K562 (cell line): ENCODE results near the gene CLASP1. TPM values are rescaled to one million over a fixed set of nuclear protein-coding genes. Genes with fewer than 3 reads are reported as not detected.

Source experiments
- CBFA2T2 ChIP-seq: fragments of 450-650 bp; conservative IDR thresholded peaks from 2 replicates; pipeline ENCODE4 v1.6.1; 2017; ENCODE audit warnings: mild to moderate bottlenecking
- ETV6 ChIP-seq, 3 experiments: fragments of 150-350 bp in 1 of 3; sonication (generic) in 1 of 3; formaldehyde crosslinking in 1 of 3; IDR thresholded peaks; 2 replicates each; pipeline versions ENCODE4 v1.6.1 to v1.8.0; 2014 to 2022; ENCODE audit warnings: borderline replicate concordance in 2 of 3, low read depth in 2 of 3, antibody characterized with exemption in 1 of 3, low read length in 1 of 3, mild to moderate bottlenecking in 1 of 3, missing genetic modification reagents in 1 of 3
- HNRNPL ChIP-seq: fragments of 200-400 bp; formaldehyde crosslinking; IDR thresholded peaks from 2 replicates; pipeline ENCODE4 v1.6.1; 2017; ENCODE audit warnings: low read depth, mild to moderate bottlenecking, low read length
- KAT7 ChIP-seq: sonication (generic); formaldehyde crosslinking; IDR thresholded peaks from 2 replicates; pipeline ENCODE4 v1.8.0; 2022; ENCODE audit warnings: missing genetic modification reagents, mild to moderate bottlenecking, borderline replicate concordance
- LARP7 ChIP-seq: fragments of 450-650 bp; IDR thresholded peaks from 2 replicates; pipeline ENCODE4 v1.6.1; 2016
- MAFG ChIP-seq: fragments of 450-650 bp; conservative IDR thresholded peaks from 2 replicates; pipeline ENCODE4 v1.6.1; 2016; ENCODE audit warnings: missing genetic modification characterization, missing compliant biosample characterization
- NR3C1 ChIP-seq: sonication (generic); formaldehyde crosslinking; IDR thresholded peaks from 2 replicates; pipeline ENCODE4 v1.8.1; 2022; ENCODE audit warnings: missing genetic modification reagents
- POLR2A ChIP-seq: fragments of 450-650 bp; conservative IDR thresholded peaks from 2 replicates; pipeline ENCODE4 v1.6.1; 2016
- RBM34 ChIP-seq: fragments of 200-400 bp; formaldehyde crosslinking; IDR thresholded peaks from 2 replicates; pipeline ENCODE4 v1.6.1; 2018; ENCODE audit warnings: low read length, borderline replicate concordance; ENCODE audit not compliant: insufficient read depth
- RNF2 ChIP-seq: sonication (generic); IDR thresholded peaks from 2 replicates; pipeline ENCODE4 v1.6.1; 2016
- SPI1 ChIP-seq: IDR thresholded peaks from 2 replicates; pipeline ENCODE4 v1.6.1; 2011; ENCODE audit warnings: low read depth, low read length, control low read depth, borderline replicate concordance
- TEAD1 ChIP-seq, 2 experiments: fragments of 450-650 bp in 1 of 2; sonication (generic) in 1 of 2; formaldehyde crosslinking; IDR thresholded peaks; 2 replicates each; pipeline versions ENCODE4 v1.4.0 to v1.8.0; 2020 to 2022; ENCODE audit warnings: mild to moderate bottlenecking in 2 of 2, missing genetic modification reagents in 1 of 2
- WHSC1 ChIP-seq: IDR thresholded peaks from one replicate; pipeline ENCODE4 v1.6.1; 2012; ENCODE audit warnings: low read length, control low read depth, inconsistent platforms
- XRCC3 ChIP-seq: fragments of 450-650 bp; IDR thresholded peaks from 2 replicates; pipeline ENCODE4 v1.6.1; 2017; ENCODE audit warnings: mild to moderate bottlenecking, moderate library complexity
- ZFP1 ChIP-seq: fragments of 450-650 bp; formaldehyde crosslinking; IDR thresholded peaks from 2 replicates; pipeline ENCODE4 v1.4.0; 2020; ENCODE audit warnings: mild to moderate bottlenecking, mixed read lengths
- ZNF584 ChIP-seq: fragments of 200-800 bp; sonication (Bioruptor generic); IDR thresholded peaks from 2 replicates; pipeline ENCODE4 v1.6.1; 2016; ENCODE audit warnings: low read depth, mild to moderate bottlenecking, missing genetic modification characterization, missing compliant biosample characterization
- ZNF740 ChIP-seq, 3 experiments: fragments of 200-800 bp in 1 of 3; sonication (Bioruptor generic) in 1 of 3; sonication (generic) in 1 of 3; formaldehyde crosslinking in 1 of 3; IDR thresholded peaks; 2 replicates each; pipeline versions ENCODE4 v1.6.1 to v1.8.0; 2016 to 2022; ENCODE audit warnings: mild to moderate bottlenecking in 2 of 3, missing compliant biosample characterization in 2 of 3, missing genetic modification characterization in 2 of 3, missing genetic modification reagents in 1 of 3
- ZNF830 ChIP-seq: fragments of 250-450 bp; sonication (Bioruptor Pico); IDR thresholded peaks from 2 replicates; pipeline ENCODE4 v1.5.0; 2021; ENCODE audit warnings: mild to moderate bottlenecking
- polyA plus RNA-seq, 8 experiments: library from polyadenylated mRNA; depleted of rRNA in 4 of 8; stranded (reverse) in 5 of 8; unstranded in 3 of 8; fragments of >200 nt; fragmentation: Nextera tagmentation in 2 of 8; fragmentation: Illumina TruSeq in 1 of 8; extraction: Ambion mirVana in 2 of 8; extraction: Trizol in 1 of 8; gene quantifications; 2 replicates each; pipeline versions ENCODE4 v1.2.1 to v1.2.3, GENCODE V29; 2011 to 2014; ENCODE audit warnings: inconsistent platforms in 1 of 8, missing spikeins in 1 of 8
- total RNA-seq, 7 experiments: library from RNA; depleted of rRNA in 6 of 7; stranded (reverse); fragments of >200 nt in 6 of 7; fragmentation: Illumina TruSeq in 2 of 7; extraction: Trizol in 2 of 7; gene quantifications; 2 replicates each; pipeline versions ENCODE4 v1.2.1 to v1.2.3, GENCODE V29; 2011 to 2021; ENCODE audit warnings: low replicate concordance in 1 of 7
- TF ChIP-seq, protein P1 (sequence below), 3 experiments: IDR thresholded peaks in 2 of 3; conservative IDR thresholded peaks in 1 of 3; 2 replicates each; pipeline ENCODE4 v1.5.1; 2011 to 2012; ENCODE audit warnings: low read length in 3 of 3, mild to moderate bottlenecking in 3 of 3, control low read depth in 2 of 3, improper control_type of control experiment in 1 of 3, inconsistent platforms in 1 of 3, low read depth in 1 of 3, mixed read lengths in 1 of 3, moderate library complexity in 1 of 3; ENCODE audit not compliant: insufficient read depth in 2 of 3
- TF ChIP-seq, protein P2 (sequence below): sonication (generic); formaldehyde crosslinking; IDR thresholded peaks from 2 replicates; pipeline ENCODE4 v1.8.0; 2023; ENCODE audit warnings: missing genetic modification reagents, mild to moderate bottlenecking, borderline replicate concordance

Gene CLASP1
- total and polyA plus RNA-seq, 9 of the 15 experiments (the other 6 are each of a cell fraction or from before 2014, with no cell fraction given) = 1.7 to 40.3 (median 20.7) TPM

GRCh38 chr2:121649596-121650314 is 493 bp upstream of the CLASP1 start (continued):
- TF ChIP-seq, protein P1, sequence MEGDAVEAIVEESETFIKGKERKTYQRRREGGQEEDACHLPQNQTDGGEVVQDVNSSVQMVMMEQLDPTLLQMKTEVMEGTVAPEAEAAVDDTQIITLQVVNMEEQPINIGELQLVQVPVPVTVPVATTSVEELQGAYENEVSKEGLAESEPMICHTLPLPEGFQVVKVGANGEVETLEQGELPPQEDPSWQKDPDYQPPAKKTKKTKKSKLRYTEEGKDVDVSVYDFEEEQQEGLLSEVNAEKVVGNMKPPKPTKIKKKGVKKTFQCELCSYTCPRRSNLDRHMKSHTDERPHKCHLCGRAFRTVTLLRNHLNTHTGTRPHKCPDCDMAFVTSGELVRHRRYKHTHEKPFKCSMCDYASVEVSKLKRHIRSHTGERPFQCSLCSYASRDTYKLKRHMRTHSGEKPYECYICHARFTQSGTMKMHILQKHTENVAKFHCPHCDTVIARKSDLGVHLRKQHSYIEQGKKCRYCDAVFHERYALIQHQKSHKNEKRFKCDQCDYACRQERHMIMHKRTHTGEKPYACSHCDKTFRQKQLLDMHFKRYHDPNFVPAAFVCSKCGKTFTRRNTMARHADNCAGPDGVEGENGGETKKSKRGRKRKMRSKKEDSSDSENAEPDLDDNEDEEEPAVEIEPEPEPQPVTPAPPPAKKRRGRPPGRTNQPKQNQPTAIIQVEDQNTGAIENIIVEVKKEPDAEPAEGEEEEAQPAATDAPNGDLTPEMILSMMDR (IDR thresholded peaks at IDR 0.05 in 2 of 3, conservative IDR thresholded peaks at IDR 0.05 in 1 of 3; ENCODE audit: insufficient read depth in 2 of 3, low read depth in 1 of 3, low read length in 3 of 3) = no peak
- TF ChIP-seq ZNF584 (0 out of 2 replicates have a peak, but pooled peaks have one; percentile 21), RNF2 (no peak; the same call in 1 of the 2 replicates), ZNF830 (CRISPR knock-in tag) (no peak), TEAD1 (CRISPR knock-in tag; IDR thresholded peaks at IDR 0.05) (no peak), LARP7 (peak; percentile 77; the same call in 1 of the 2 replicates), WHSC1 (no peak), ZNF740 (CRISPR knock-in tag; IDR thresholded peaks at IDR 0.05) (no peak), ZNF740 (tag; IDR thresholded peaks at IDR 0.05) (no peak), HNRNPL (no peak), XRCC3 (no peak), MAFG (no peak), KAT7 (peak; percentile 71; the same call in 1 of the 2 replicates), ZFP1 (CRISPR knock-in tag) (0 out of 2 replicates have a peak, but pooled peaks have one; percentile 14), SPI1 (no peak), NR3C1 (no peak), RBM34 (no peak), POLR2A (peak; percentile 95), CBFA2T2 (no peak), ETV6 (IDR thresholded peaks at IDR 0.05; ENCODE audit: borderline replicate concordance in 1 of 2, low read depth in 2 of 2, low read length in 1 of 2) (peak in 1 of 2 experiments; percentile 90; a peak in 2 of 4 replicates), ETV6 (CRISPR knock-in tag; IDR thresholded peaks at IDR 0.05; ENCODE audit: borderline replicate concordance) (no peak)
- TF ChIP-seq, protein P2, sequence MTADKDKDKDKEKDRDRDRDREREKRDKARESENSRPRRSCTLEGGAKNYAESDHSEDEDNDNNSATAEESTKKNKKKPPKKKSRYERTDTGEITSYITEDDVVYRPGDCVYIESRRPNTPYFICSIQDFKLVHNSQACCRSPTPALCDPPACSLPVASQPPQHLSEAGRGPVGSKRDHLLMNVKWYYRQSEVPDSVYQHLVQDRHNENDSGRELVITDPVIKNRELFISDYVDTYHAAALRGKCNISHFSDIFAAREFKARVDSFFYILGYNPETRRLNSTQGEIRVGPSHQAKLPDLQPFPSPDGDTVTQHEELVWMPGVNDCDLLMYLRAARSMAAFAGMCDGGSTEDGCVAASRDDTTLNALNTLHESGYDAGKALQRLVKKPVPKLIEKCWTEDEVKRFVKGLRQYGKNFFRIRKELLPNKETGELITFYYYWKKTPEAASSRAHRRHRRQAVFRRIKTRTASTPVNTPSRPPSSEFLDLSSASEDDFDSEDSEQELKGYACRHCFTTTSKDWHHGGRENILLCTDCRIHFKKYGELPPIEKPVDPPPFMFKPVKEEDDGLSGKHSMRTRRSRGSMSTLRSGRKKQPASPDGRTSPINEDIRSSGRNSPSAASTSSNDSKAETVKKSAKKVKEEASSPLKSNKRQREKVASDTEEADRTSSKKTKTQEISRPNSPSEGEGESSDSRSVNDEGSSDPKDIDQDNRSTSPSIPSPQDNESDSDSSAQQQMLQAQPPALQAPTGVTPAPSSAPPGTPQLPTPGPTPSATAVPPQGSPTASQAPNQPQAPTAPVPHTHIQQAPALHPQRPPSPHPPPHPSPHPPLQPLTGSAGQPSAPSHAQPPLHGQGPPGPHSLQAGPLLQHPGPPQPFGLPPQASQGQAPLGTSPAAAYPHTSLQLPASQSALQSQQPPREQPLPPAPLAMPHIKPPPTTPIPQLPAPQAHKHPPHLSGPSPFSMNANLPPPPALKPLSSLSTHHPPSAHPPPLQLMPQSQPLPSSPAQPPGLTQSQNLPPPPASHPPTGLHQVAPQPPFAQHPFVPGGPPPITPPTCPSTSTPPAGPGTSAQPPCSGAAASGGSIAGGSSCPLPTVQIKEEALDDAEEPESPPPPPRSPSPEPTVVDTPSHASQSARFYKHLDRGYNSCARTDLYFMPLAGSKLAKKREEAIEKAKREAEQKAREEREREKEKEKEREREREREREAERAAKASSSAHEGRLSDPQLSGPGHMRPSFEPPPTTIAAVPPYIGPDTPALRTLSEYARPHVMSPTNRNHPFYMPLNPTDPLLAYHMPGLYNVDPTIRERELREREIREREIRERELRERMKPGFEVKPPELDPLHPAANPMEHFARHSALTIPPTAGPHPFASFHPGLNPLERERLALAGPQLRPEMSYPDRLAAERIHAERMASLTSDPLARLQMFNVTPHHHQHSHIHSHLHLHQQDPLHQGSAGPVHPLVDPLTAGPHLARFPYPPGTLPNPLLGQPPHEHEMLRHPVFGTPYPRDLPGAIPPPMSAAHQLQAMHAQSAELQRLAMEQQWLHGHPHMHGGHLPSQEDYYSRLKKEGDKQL (CRISPR knock-in tag) = no peak
